Activated CD4-positive, alpha-beta T cell treated with anti-CD3 and anti-CD28 coated beads for 24 hours (primary cell): ENCODE measurements around the gene FGFR3.
A peak's percentile ranks its signal among the peaks of the same experiment; 100 is the strongest.

ENCODE experiments used
- DNase-seq, 2 donors: peaks; one replicate each; pipeline ENCODE4 v3.0.0-alpha.2; 2020; ENCODE audit warnings: low read depth in 2 of 2

The FGFR3 gene

GRCh38 chr4:1802720-1803522 is 9.8 kb downstream of the FGFR3 start:
- no peak for DNase-seq

DNA sequence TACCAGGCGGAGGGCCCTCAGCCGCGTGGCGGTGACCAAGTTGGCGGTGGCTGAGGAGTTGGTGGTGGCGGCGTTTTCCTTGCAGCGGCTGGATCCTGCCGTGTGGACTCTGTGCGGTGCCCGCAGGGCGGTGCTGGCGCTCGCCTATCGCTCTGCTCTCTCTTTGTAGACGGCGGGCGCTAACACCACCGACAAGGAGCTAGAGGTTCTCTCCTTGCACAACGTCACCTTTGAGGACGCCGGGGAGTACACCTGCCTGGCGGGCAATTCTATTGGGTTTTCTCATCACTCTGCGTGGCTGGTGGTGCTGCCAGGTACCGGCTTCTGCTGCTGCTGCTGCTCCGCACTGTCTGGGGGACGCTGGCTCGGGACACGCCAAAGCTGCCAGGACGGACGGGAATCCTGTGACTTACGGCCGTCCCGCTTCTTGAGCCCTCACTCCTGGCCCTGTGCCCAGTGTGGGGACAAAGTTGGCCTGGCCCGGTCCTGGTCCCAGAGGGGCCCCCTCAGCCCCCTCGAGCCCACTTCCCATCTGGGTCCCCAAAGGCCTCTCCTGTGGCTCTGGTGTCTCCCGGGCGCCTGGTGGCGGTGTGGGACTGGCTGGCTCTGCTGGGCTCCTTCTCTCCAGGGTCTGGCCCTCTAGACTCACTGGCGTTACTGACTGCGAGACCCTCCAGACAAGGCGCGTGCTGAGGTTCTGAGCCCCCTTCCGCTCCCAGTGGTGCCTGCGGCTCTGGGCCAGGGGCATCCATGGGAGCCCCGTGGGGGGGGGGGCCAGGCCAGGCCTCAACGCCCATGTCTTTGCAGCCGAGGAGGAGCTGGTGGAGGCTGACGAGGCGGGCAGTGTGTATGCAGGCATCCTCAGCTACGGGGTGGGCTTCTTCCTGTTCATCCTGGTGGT is 10.7 kb downstream of the FGFR3 start:
- no peak for DNase-seq

DNA sequence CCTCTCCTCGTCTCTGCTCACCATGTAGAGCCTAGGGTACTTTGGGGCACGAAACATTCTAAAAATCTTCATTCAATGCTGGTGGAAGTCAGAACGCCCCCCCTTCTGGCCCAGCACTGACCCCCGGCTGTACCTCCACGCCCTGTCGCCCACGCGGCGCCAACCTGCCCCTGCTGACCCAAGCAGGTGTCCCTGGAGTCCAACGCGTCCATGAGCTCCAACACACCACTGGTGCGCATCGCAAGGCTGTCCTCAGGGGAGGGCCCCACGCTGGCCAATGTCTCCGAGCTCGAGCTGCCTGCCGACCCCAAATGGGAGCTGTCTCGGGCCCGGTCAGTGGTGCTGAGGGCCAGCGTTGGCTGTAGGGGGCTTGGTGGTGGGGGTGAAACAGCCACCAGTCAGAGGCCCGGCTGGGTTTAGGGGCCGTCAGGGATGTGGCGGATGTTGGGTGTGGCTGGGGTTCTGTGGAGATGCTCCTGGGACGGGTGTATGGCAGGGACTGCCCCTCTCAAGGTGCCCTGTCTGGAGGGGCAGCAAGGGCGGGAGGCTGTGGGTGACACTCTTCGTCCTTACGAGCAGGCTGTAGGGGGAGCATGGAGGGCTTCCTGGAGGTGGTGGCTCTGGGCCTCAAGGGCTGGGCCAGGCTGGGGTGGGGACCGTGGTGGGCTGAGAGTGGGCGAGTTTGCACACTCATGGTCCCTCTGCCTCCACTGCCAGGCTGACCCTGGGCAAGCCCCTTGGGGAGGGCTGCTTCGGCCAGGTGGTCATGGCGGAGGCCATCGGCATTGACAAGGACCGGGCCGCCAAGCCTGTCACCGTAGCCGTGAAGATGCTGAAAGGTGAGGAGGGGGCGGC is 11.8 kb downstream of the FGFR3 start:
- no peak for DNase-seq

DNA sequence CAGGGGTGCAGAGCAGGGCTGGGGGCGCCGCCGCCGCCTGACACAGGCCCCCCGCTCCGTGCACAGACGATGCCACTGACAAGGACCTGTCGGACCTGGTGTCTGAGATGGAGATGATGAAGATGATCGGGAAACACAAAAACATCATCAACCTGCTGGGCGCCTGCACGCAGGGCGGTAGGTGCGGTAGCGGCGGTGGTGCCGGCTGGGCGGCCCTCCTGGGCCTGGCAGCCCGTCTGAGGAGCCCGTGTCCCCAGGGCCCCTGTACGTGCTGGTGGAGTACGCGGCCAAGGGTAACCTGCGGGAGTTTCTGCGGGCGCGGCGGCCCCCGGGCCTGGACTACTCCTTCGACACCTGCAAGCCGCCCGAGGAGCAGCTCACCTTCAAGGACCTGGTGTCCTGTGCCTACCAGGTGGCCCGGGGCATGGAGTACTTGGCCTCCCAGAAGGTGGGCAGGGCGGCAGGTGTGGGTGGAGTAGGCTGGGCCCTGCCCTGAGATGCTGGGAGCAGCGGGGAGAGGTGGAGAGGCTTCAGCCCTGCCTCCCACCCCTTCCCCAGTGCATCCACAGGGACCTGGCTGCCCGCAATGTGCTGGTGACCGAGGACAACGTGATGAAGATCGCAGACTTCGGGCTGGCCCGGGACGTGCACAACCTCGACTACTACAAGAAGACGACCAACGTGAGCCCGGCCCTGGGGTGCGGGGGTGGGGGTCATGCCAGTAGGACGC is 12.6 kb downstream of the FGFR3 start:
- no peak for DNase-seq

- no peak for DNase-seq
These were observed 13.1 kb downstream of the FGFR3 start for GRCh38 chr4:1806223-1806564.

DNA sequence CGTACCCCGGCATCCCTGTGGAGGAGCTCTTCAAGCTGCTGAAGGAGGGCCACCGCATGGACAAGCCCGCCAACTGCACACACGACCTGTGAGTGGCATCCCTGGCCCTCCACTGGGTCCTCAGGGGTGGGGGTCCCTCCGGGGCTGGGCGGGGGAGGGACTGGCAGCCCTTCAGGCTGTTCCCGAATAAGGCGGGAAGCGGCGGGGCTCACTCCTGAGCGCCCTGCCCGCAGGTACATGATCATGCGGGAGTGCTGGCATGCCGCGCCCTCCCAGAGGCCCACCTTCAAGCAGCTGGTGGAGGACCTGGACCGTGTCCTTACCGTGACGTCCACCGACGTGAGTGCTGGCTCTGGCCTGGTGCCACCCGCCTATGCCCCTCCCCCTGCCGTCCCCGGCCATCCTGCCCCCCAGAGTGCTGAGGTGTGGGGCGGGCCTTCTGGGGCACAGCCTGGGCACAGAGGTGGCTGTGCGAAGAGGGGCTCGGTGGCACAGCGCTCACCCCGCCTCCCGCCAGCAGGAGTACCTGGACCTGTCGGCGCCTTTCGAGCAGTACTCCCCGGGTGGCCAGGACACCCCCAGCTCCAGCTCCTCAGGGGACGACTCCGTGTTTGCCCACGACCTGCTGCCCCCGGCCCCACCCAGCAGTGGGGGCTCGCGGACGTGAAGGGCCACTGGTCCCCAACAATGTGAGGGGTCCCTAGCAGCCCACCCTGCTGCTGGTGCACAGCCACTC is 13.7 kb downstream of the FGFR3 start:
- DNase-seq, result no peak

DNA sequence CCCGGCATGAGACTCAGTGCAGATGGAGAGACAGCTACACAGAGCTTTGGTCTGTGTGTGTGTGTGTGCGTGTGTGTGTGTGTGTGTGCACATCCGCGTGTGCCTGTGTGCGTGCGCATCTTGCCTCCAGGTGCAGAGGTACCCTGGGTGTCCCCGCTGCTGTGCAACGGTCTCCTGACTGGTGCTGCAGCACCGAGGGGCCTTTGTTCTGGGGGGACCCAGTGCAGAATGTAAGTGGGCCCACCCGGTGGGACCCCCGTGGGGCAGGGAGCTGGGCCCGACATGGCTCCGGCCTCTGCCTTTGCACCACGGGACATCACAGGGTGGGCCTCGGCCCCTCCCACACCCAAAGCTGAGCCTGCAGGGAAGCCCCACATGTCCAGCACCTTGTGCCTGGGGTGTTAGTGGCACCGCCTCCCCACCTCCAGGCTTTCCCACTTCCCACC is 14.3 kb downstream of the FGFR3 start:
- no peak for DNase-seq

DNA sequence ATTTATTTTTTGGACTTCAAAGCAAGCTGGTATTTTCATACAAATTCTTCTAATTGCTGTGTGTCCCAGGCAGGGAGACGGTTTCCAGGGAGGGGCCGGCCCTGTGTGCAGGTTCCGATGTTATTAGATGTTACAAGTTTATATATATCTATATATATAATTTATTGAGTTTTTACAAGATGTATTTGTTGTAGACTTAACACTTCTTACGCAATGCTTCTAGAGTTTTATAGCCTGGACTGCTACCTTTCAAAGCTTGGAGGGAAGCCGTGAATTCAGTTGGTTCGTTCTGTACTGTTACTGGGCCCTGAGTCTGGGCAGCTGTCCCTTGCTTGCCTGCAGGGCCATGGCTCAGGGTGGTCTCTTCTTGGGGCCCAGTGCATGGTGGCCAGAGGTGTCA is 15.3 kb downstream of the FGFR3 start:
- no peak for DNase-seq

- DNase-seq, result no peak
These were observed 16.0 kb downstream of the FGFR3 start for GRCh38 chr4:1808851-1809753.

DNA sequence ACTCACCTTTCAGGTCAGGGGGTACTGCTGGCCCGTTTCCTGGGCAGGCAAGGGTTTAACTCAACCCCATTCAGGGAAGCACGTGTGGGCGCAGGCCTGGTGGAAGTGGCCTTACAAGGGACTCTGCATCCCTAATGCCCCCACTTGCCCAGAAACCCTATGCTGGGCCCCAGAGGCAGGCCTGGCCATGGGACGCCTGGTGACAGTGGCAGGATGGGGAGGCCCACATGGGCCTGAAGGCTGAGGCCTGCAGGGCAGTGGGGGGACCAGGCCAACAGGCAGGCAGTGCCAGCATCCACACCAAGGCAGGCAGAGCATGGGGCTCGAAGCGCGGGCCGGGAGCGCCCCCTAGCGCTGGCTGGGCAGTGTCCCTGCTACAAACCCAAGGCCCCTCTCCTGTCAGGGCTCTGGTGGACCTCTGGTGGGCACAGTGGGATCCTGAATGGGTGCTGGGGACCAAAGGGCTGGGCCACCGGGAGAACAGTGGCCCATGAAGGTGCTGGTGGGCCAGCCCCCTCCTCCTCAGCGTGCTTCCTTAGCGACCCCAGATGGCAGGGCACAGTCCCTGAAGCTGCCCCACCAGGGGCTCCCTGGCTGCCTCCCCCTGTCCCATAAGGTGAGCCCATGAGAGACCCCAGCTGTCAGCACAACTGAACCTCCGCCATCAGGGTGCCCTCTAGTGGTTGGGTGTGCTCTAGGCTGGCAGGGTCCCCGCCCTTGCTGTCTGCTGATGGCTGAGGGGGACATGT is 16.8 kb downstream of the FGFR3 start:
- peak; percentile 53 to 63 for DNase-seq

DNA sequence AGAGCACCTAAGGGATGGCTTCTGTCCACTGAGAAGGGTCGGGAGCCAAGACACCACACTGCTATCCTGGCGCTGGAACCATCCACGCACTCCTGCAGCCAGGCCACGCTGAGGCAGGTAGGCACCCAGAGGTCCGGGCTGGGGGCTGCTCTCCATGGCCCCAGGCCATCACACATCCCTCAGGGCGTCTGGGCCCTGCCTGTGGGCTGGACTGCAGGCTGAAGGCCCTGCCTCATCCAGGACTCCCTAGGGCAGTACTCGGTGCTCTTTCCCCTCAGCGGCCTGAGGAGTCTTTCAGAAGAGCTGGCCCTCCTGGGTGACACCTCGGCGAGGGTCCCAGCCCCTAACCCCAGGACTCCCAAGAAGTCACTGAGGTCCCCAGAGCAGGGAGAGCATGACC is 17.7 kb downstream of the FGFR3 start:
- DNase-seq, result no peak

GRCh38 chr4:1812720-1813119 is 19.6 kb downstream of the FGFR3 start:
- DNase-seq, result no peak

GRCh38 chr4:1813231-1813630 is 20.1 kb downstream of the FGFR3 start:
- DNase-seq, result no peak

DNA sequence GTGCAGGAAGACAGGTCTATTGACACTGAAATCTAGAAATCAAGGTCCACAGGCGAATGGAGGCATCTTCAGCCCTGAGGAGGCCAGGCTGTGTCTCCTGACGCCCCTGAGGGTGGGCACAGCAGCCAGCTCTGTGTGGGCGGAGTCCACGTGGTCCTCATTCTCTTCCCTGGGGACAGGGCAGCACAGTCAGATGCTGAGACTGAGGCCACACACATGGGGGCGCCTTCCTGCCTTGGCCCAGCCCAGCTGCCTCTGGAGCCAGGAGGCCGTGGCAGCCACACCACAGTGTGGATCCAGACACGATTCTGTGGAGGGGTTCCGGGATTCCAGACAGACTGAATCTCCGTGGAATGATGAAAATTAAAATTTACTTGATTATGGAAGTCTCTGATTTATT is 20.8 kb downstream of the FGFR3 start:
- no peak for DNase-seq

DNA sequence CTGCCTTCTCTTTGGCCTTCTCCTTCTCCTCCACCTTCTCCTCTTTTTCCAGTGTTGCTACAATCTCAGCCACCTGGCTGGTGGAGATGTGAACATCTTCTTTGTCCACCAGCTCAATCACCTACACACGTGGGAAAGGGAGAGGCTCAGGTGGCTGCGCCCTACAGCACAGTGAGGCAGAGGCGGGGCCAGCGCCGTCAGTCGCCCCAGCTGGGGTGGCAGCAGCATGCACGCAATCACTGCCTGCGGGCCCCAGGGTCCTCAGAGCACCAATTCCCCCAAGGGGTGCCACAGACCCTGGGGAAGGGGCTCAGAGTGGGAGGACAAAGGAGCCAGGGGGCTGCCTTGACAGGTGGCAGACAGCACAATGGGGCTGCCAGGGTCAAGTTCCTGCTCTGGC is 21.4 kb downstream of the FGFR3 start:
- DNase-seq, result no peak

DNA sequence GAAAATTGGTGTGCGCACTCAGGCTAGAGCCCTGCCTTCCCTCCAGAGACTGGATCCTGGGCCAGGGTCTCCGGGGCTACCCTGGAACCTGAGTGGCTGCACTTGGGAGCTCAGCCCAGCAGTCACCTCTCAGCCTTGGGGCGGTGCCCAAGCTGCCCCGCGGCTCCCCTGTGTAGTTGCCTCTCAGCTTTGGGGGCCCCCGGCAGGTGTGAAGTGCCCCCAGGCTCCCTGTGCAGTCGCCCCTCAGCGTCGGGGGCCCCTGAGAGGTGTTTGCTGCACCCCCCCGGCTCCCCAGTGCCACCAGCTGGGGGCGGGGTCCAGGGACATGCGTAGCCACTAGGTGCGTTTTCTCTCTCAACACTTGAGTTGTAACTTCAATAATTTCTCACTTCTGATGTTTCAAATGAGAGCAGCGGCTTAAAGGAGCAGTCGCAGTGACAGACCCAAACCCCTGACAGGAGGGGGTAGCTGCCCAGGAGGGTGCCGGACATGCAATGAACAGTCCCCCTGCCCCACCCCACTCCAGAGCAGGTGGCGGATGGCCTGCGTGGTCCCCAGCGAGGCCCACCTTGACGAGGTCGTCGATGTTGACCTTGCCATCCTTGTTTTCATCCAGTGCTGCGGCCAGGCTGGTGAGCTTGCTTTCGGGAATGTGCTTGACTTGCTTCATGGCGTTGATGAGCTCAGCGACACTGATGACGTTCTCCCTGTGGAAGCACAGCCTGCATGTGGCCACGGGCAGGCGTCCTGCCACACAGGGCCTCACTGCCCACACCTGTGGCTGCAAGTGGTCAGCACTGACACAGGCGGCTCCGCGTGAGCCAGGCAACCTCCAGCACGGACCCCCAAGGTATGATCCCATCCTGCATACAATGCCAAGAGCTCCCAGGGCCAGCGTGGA is 22.3 kb downstream of the FGFR3 start:
- DNase-seq, result no peak

DNA sequence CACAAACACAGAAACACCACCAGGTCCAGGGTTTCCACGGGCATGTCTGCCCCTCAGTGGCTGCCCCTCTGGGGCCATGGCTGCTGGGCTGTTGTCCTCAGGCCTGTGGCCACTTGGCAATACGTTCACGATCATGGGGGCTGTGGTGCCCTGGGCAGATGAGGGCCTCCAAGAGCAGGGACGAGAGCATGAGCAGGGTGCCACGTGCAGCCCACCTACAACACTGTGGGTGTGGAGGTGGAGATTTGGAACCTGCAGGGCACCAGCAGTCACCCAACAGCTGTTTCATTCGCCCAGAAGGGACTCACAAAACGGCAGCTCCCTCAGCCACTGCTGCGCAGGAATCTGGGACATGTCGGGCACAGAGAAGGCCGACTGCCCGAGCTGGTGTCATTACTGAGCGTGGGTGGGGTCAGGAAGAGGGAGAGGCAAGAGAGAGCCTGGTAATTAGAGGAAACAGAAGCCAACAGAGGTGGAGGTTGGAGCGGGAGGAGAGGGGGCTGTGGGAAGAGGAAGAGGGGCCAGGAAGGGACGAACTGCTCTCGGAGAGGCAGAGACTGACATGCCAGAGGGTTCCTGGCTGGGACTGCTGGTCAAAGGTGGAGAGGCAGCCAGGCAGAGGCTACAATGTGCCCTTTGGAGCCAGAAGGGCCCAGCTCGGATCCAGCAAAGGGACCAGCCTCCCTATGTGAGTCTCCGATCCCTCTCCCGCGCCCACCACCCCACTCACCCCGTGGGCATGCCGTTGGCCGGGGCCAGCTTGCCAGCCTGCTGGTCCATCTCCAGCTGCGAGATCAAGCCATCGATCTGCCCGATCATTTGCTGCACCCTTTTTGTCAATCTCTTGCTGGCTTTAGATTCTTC is 23.1 kb downstream of the FGFR3 start:
- DNase-seq, result no peak
